Measurements from ENCODE around the gene HNRNPH3.

HNRNPH3 gene

DNA sequence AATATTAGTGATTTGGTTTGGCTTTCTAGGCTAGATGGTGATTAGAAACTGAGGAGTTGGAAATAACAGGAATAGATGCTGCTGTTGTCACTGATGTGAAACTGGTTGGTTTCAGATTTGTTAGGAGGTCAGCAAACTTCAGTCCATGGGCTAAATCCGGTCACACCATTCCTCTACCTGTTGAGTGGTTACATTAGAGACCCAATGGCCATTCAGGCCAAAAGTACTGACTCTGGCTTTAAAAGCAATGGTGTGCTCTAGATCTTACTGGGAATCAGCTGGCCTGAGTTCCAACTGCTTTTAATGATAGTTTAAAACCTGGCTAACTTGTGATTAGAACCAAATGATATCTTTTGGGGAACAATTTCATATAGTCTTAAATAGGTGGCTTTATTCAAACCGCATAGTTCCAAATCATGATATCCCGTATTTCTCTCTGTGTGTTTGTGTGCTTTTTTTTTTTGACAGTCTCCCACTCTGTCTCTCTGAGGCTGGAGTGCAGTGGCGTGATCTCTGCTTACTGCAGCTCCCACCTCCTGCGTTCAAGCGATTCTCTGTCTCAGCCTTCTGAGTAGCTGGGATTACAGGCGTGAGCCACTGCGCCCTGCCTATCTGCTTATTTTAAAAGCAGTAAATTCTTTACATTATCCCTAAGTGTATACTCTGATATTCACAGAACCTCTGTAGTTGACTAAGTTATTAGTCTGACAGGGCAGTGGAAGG lies 8.7 kb downstream of the HNRNPH3 start:
- DNase-seq (ENCODE audit: low read depth), result no peak
- TF ChIP-seq, protein P1, sequence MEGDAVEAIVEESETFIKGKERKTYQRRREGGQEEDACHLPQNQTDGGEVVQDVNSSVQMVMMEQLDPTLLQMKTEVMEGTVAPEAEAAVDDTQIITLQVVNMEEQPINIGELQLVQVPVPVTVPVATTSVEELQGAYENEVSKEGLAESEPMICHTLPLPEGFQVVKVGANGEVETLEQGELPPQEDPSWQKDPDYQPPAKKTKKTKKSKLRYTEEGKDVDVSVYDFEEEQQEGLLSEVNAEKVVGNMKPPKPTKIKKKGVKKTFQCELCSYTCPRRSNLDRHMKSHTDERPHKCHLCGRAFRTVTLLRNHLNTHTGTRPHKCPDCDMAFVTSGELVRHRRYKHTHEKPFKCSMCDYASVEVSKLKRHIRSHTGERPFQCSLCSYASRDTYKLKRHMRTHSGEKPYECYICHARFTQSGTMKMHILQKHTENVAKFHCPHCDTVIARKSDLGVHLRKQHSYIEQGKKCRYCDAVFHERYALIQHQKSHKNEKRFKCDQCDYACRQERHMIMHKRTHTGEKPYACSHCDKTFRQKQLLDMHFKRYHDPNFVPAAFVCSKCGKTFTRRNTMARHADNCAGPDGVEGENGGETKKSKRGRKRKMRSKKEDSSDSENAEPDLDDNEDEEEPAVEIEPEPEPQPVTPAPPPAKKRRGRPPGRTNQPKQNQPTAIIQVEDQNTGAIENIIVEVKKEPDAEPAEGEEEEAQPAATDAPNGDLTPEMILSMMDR (IDR thresholded peaks at IDR 0.05; ENCODE audit: control insufficient read depth, extremely low read depth, insufficient read depth), result no peak
- no peak overlapping the region for H3K4me3 ChIP-seq (ENCODE audit: low read depth, low read length)

DNA sequence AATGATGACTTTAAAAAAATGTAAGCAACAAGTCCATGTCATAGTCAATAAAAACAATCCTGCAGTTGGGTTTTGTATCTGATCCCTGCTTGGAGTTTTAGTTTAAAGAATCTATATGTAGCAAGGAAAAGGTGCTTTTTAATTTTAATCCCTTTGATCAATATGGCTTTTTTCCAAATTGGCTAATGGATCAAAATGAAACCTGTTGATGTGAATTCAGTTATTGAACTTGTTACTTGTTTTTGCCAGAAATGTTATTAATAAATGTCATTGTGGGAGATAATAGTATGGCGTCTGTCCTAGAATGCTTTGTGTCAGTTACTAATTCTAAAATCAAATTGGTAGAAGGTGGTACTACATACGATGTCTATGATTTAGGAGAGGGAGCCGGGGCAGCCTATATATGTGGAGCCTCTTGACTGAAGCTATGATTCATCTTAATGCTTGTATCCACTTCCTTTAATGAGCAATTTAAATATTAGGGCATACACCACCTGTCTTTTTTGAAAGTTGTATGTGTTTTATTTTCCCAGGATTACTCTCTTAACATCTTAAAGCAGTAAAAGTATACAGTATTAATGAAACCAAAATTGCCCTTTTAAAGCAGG lies 11.1 kb downstream of the HNRNPH3 start:
- TF ChIP-seq, protein P1 (IDR thresholded peaks at IDR 0.05; ENCODE audit: control insufficient read depth, extremely low read depth, insufficient read depth), result no peak
- H3K4me3 ChIP-seq (ENCODE audit: low read depth, low read length), result no peak overlapping the region
- DNase-seq (ENCODE audit: low read depth), result no peak

DNA sequence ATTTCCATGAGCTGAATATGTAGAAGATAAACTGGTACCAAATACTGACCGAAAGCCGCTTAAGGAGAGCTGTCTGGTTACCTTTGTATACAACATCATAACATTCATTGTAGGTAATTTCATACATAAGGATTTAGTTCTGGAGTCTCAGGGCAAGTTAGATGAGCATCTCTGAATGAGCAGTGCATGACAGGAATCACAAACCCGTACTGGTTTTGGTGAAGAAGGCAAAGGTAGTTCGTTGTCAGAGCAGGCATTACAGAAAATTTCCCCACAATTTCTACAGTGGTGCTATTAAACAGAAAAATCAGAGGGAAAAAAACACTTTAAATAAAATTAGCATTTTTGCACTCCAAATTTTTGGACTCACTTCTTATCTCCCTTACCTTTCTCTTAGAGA lies 13.8 kb downstream of the HNRNPH3 start:
- TF ChIP-seq, protein P1 (IDR thresholded peaks at IDR 0.05; ENCODE audit: control insufficient read depth, extremely low read depth, insufficient read depth), result no peak
- H3K4me3 ChIP-seq (ENCODE audit: low read depth, low read length), result no peak overlapping the region

DNA sequence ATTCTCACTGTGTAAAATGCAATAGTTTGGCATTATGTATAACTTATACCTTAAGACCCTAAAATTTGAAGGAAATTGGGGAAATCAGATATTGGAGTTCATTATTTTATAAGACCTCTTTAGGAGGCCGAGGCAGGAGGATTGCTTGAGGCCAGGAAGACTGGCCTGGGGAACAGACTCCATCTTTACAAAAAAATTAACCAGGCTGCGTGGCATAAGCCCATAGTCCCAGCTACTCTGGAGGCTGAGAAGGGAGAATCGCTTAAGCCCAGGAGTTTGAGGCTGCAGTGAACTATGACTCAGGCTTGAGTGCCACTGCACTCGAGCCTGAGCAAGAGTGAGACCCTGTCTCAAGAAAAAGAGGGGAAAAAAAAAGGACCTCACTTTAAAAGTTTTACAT lies 14.9 kb downstream of the HNRNPH3 start:
- TF ChIP-seq, protein P1 (IDR thresholded peaks at IDR 0.05; ENCODE audit: control insufficient read depth, extremely low read depth, insufficient read depth), result no peak
- no peak overlapping the region for H3K4me3 ChIP-seq (ENCODE audit: low read depth, low read length)
- DNase-seq (ENCODE audit: low read depth), result no peak

More for the DNA sequence above, 13.8 kb downstream of the HNRNPH3 start:
- no peak for DNase-seq (ENCODE audit: low read depth)

DNA sequence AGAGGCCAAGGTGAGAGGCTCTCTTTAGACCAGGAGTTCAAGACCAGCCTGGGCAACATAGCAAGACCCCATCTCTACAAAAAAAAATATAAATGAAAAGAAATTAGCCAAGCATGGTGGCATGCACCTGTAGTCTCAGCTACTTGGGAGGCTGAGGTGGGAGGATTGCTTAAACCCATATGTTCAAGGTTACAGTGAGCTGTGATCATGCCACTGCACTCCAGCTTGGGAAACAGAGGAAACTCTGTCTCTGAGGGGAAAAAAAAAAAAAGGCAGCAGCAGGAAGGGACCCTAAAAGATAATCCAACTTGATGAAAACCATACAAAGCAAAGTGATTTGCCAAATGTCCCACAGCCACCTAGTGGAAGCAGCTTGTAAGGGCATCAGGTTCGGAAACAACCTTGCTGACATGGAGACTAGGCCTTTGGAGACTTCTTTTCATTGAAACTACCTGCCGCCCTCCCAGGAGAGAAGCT lies 16.4 kb downstream of the HNRNPH3 start:
- TF ChIP-seq, protein P1 (IDR thresholded peaks at IDR 0.05; ENCODE audit: control insufficient read depth, extremely low read depth, insufficient read depth), result peak; percentile 62
- DNase-seq (ENCODE audit: low read depth), result no peak
- H3K4me3 ChIP-seq (ENCODE audit: low read depth, low read length), result no peak overlapping the region

DNA sequence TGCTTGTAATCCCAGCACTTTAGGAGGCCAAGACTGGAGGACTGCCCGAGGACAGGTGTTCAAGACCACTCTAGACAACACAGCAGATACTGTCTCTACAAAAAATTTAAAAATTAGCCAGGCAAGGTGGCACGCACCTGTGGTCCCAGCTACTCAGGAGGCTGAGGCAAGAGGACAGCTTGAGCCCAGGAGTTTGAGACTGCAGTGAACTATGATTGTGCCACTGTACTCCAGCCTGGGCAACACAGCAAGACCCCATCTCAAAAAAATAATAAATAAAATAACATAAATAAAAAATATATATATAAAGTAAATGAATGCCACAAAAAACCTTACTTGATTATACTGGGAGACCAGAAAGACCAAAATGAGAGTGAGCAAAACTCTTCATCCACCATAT lies 21.7 kb downstream of the HNRNPH3 start:
- H3K4me3 ChIP-seq (ENCODE audit: low read depth, low read length), result no peak overlapping the region
- TF ChIP-seq, protein P1 (IDR thresholded peaks at IDR 0.05; ENCODE audit: control insufficient read depth, extremely low read depth, insufficient read depth), result no peak
- DNase-seq (ENCODE audit: low read depth), result no peak

Measured in LNCaP clone FGC (cell line).